Activated effector memory CD4-positive, alpha-beta T cell treated with anti-CD3 and anti-CD28 coated beads, Interleukin-2, amount 50 U/mL, for 16 hours (primary cell): ENCODE results near the gene IL32.
"Not testable (repeated sequence)": the region's sequence is repeated elsewhere in the genome, so short reads cannot be mapped to it uniquely, and the experiment has no call there.

Experiments
- DNase-seq: peaks from one replicate; pipeline ENCODE4 v3.0.0-alpha.2; 2020

IL32 gene

DNA sequence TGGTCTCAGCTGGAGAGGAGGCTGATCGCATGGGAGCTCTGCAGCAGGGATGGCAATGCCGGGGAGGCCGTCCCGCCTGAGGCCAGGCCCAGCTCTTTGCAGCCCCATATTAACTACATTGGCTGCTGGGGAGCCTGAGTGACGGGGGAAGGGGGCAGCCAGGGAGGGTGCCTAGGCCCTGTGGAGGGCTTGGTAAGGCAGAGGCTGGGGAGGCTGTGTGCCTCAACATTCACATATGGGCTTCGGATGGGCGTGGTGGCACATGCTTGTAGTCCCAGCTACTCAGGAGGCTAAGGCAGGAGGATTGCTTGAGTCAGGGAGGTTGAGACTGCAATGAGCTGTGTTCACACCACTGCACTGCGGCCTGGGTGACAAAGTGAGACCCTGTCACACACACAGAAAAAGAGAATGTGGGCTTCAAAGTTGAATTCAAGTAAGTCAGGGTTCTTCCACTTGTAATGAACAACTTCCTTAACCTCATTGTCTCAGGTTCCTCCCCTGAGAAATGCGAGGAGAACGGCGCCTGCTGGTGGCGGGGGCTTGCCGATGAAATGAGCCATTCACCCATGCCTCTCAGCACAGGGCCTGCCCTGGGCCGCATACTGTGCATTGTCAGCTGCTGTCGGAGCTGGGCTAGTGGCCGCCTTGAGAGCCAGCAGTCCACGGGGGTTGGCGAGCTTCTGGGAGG lies 7.3 kb downstream of the IL32 start:
- DNase-seq: not testable (repeated sequence)

DNA sequence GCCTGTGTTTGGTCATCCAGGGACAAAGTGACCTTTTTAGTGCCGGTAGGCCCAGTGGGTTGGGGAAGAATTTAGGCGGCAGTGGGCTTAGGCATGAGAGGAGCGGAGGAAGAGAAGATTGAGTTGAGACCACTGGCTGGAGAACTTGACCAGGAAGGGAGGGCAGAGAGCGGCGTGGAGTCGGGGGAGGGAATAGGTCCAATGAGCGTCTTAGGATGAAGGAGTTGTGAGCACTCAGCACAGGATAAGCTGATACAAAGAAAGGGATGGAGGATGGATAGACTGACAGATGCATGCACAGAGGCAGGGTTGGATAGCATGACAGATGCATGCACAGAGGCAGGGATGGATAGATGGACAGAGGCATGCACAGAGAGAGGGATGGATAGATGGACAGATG lies 8.0 kb downstream of the IL32 start:
- no peak for DNase-seq

DNA sequence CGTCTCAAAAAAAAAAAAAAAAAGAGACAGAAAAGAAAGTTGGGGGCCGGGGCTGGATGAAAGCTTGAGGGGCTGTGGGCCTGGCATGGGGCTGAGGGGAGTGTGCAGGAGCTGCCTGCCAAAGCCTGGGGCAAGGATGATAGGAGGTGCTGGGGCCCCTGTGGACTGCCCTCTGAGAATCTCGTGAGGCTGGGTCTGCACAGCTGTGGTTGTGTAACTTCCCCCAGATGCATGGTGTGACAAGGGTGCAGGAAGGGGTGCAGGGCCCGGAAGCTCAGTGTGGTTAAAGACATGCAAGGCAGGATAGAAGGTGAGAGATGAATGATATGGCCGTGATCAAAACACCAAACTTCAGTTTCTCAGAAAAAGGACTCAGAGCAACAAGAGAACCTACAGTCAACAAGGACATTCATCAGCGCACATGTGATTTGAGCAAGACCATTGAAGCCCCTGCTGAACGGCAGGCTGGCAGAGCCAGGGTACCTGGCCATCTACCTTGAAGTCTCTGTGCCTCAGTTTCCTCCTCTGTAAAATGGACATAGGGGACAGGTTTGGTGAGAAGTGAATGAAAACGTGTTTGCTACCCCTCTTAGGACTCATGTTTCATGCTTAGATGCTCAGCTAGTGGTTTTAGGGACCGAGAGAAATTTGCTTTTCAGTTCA lies 9.6 kb downstream of the IL32 start:
- DNase-seq: peak; percentile 92

DNA sequence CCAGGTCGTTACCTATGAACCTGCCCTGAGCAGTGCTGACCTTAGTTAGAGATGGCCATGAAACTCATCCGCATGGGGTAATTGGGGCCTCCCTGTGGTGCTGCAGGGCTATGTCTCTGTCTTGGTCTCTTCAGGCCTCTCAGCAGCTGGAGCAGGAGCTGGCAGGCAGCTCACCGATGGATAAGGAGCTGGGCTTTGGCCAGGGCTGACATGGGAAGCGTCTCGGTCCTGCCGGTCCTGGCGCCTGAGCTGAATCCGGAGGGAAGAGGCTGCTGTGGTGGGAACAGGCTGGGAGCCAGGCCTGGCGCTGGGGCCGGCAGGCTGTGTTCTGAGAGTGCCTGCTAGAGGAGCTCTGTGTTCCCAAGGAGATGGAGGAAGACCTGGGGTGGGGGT lies 10.1 kb downstream of the IL32 start:
- no peak for DNase-seq

DNA sequence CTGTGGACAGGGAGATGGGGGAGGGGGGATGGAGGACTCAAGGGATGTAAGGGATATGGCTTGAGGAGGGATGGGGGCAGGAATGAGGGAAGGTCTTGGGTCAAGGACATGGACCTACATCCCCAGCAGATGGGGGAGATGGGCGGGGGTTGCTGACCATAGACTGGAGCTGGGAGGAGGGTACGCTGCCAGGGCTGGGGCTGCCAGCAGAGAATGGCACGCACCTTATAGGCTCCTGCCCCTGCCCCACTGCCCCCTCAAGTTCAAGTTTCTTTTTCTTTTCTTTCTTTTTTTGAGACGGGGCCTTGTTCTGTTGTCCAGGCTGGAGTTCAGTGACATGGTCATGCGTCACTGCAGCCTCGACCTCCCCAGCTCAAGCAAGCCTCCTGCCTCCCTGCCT lies 10.5 kb downstream of the IL32 start:
- not testable (repeated sequence) for DNase-seq

DNA sequence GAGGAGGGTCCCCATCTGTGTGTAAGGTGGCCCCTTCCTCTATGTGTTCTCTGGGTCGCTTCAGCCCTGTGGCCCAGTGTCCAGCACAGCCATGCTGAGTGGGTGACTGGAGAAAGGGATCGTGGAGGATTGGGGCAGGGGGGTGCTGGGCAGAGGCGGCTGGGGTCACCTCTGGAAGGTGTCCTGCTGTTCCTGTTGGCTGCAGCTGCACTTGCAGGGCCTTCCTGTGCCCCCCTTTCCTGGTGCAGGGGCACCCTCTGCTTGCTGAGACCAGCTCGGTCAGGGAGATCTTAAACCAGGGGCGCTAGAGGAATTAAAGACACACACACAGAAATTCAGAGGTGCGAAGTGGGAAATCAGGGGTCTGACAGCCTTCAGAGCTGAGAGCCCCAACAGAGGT lies 11.1 kb downstream of the IL32 start:
- DNase-seq: no peak

DNA sequence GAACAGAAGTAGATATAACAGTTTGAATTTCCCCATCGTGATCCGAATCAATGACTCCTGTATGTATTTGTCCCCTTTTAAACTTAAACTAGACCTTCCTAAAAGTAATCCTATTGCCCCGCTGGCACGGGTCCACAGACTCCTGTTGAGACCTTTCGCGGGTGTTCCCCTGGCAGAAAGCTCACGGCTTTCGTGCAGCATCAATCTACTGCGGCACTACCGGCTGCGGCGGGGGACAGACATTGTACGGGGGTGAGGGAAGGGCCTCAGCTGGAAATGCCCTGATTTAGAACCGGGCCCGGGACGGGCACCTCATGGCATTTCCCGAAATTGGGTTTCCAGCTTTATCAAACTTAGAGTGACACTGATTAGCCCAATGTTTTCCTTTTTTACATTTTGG lies 14.6 kb downstream of the IL32 start:
- no peak for DNase-seq

DNA sequence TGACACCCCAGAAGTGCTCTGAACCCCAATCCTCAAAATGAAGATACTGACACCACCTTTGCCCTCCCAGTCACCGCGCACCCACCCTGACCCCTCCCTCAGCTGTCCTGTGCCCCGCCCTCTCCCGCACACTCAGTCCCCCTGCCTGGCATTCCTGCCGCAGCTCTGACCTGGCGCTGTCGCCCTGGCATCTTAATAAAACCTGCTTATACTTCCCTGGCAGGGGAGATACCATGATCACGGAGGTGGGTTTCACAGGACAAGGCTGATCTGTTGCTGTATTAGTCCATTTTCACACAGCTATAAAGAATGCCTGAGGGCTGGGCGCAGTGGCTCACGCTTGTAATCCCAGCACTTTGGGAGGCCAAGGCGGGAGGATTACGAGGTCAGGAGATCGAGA lies 16.5 kb downstream of the IL32 start:
- DNase-seq: not testable (repeated sequence)

DNA sequence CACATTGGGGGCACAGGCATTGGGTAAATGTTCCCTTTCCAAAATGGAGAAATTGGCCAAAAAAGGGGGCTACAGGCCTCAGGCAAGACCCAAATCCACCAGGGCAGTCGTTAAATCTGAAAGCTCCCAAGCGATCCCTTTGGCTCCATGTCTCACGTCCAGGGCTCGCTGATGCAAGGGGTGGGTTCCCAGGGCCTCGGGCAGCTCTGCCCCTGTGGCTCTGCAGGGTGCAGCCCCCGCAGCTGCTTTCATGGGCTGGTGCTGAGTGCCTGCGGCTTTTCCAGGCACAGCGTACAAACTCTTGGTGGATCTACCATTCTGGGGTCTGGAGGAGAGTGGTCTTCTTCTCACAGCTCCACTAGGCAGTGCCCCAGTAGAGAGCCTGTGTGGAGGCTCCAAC lies 18.0 kb downstream of the IL32 start:
- peak; percentile 43 for DNase-seq

DNA sequence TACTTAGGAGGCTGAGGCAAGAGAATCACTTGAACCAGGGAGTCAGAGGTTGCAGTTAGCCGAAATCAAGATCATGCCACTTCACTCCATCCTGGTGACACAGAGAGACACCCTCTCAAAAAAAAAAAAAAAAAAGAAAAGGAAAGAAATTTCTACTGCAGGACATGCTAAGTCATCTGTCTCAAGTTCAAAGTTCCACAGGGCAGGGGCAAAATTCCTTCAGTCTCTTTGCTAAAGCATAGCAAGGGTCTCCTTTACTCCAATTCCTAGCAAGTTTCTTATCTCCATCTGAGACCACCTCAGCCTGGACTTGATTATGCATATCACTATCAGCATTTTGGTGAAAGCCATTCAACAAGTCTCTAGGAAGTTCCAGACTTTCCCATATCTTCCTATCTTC lies 19.1 kb downstream of the IL32 start:
- DNase-seq: no peak

DNA sequence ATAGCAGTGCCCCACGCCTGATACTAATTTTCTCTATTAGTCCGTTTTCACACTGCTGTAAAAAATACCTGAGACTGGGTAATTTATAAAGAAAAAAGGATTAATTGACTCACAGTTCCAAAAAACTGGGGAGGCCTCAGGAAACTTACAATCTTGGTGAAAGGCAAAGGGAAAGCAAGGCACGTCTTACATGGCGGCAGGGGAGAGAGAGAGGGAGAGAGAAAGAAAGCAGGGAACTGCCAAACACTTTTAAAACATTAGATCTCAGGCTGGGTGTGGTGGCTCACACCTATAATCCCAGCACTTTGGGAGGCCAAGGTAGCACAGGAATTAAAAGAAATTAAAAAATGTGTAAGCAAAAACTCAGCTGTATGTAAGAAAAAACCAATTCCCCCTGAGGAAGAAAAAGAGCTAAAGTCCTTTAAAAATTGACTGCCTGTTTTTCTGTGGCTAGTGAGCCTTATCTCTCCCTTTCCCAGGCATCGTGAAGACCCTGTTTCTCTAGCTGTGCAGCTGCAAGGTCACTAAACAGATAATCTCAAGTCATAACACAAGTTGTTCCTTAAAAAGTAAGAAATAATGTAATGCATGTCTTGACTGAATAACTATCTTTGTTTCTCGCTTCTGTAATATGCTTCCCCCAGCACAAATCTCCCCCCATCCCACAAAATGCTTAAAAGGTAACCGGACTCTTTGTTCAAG lies 19.7 kb downstream of the IL32 start:
- DNase-seq: no peak

DNA sequence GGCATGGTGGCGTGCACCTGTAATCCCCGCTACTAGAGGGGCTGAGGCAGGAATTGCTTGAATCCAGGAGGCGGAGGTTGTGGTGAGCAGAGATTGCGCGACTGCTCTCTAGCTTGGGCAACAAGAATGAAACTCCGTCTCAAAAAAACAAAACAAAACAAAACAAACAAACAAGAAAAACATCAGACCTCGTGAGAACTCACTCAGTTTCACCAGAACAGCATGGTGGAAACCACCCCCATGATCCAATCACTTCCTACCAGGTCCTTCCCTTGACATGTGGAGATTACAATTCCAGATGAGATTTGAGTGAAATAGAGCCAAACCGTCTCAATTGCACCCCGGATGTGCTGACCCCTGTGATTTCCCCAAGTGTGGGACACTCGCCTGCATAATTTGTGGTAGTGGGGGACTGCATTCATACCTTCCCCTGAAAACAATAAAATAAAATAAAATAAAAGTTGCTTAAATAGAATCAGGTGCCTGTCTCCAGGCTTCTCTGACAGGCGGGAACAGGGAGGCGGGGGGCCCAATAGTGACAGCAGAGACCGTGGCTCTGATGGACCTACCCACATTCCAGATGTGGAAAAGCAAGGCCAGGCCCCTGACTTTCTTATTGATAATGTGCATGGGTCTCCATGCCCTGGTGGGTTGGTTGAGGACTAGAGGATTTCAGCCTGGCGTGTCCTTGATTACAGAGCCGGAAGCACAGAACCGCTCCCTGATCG lies 20.6 kb downstream of the IL32 start:
- no peak for DNase-seq

DNA sequence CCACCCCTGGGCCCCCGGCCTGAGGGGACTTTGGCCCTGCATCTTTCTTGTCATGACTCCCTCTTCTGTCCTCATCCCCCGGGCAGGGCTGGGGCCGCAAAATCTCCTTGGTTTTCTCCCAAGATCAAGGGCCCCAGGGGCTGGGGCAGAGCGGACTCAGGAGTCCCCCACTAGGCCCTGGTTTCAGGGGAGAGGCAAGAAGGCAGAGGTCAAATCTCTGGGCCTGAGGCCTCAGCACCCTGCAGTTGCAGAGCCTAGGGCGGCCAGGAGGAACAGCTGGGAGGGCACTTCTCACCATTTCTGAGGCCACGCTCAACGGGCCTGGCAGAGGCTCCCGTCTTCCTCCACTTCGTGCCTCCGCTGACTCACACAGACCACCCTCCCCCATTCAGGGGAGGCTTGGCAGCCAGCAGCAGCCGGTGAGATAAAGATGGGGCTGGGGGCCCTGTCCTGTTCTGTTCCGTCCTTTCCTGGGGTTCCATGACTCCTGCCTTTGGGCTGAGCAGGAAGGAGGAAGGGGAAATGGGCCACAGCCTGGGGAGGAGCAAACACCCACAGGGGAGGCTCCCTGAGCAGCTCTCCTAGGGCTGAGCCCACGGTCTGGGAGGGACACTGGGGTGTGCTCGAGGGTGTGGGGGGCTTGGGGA lies 21.3 kb downstream of the IL32 start:
- no peak for DNase-seq

DNA sequence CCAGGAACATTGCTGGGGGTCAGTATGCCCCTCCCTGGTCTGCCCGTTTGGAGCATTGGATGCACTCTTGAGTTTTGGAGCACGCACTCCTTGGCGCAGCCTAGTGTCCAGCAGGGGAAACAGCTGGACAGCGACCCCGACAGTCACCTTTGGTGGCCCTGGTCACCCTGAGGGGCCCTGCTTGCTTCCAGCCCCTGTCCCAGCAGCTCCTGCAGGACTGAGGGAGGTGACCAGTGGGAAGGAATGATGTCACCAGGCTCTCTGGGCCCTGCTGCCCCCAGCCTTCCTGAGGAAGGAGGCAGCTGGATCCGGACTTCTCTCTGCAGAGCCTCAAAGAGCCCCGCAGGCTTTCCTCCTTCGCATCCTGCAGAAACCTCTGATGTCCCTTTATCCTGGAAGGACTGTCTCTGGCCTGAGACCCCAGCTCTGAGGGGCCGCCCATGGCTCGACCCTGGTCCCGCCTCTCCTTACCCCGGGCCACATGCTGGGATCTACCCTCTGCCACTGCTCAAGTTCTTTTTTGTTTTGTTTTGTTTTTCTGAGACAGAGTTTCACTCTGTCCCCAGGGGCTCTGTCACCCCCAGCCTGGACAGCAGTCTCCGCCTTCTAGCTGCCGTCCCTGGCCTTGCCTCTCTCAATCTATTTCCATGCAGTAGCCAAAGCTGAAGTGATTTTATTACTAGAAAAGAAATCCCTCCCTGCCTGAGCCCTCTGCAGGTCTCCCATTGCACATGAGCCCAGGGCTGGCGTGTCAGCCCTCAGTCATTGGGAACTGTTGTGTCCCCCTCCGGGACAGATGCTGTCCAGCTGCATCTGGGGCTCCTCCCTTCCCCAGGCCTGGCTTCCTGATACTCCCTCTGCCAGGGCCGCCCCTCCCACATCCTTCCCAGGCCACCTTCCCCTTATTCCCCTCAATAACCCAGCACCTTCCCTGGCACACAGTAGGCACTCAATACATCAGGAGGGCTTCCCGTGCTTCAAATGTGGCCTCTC lies 22.1 kb downstream of the IL32 start:
- no peak for DNase-seq

DNA sequence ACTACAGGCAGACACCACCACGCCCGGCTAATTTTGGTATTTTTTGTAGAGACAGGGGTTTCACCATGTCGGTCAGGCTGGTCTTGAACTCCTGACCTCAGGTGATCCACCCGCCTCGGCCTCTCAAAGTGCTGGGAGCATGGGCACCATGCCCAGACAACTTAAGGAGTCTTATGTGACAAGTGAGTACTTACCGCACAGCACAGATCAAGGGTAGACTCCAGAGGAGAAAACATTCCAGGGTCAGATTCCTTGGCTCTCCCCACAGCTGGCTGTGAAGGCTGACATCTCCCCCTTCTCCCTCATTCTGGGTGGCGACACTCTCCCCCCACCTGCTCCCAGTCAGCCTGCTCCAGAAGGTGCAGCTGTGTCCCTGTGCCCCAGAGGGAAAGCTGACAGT lies 23.0 kb downstream of the IL32 start:
- no peak for DNase-seq

DNA sequence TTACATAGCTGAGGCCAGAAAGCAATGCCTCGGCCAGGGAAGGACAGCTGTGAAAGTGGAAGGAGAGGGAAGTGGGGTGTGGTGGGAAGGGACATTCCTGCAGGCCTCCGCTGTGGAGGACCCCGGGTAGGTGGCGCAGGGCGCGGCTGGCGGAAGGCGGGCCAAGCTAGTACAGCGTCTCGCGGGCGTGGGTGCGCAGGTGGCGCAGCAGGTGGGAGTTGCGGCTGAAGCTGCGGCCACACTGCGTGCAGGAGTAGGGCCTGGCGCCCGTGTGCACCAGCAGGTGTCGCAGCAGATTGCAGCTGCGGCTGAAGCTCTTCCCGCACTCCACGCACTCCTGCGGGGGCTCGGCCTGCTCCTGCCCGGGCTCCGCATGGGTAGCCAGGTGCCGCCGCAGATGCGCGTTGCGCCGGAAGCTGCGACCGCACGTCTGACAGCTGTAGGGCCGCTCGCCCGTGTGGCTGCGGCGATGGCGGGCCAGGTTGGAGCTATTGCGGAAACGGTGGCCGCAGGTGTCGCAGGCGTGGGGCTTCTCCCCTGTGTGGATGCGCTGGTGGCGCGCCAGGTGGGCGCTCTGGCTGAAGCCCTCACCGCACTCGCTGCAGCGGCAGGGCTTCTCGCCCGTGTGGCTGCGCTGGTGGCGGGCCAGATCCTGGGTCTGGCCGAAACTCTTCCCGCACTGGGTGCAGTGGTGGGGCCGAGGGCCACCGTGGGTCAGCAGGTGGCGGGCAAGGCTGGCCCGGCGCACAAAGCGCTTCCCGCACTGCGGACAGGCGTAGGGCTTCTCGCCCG lies 23.7 kb downstream of the IL32 start:
- no peak for DNase-seq

DNA sequence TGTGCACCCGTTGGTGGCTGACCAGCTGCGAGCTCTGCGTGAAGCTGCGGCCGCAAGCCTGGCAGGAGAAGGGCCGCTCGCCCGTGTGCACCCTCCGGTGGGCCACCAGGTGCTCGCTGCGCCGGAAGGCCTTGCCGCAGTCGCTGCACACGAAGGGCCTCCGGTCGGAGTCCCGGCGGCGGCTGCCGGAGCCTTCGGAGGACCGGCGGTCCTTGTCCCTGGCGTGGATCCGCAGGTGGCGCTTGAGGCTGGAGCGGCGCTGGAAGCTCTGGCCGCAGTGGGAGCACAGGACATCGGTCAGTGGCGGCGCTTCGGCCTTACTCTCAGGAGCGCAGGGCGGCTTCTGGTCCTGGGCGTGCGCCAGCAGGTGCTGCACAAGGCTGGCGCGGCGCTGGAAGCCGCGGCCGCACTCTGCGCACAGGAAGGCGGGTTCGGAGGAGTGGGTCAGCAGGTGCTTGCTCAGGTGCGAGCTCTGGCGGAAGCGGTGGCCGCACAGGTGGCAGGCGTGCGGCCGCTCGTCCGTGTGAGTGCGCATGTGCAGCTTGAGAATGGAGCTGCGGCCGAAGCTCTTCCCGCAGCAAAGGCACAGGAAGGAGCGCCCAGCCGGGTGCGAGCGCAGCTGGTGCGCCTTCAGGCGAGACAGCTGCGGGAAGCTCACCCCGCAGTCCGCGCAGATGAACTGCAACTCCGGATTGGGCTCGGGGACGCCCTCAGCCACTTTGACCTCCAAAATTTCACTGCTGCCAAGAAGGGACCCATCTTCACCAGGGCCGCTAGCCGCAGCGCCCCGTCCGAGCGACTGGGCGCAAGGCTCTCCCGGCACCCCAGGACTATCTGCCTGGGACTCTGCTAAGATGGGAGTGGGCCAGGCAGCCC lies 24.5 kb downstream of the IL32 start:
- no peak for DNase-seq

DNA sequence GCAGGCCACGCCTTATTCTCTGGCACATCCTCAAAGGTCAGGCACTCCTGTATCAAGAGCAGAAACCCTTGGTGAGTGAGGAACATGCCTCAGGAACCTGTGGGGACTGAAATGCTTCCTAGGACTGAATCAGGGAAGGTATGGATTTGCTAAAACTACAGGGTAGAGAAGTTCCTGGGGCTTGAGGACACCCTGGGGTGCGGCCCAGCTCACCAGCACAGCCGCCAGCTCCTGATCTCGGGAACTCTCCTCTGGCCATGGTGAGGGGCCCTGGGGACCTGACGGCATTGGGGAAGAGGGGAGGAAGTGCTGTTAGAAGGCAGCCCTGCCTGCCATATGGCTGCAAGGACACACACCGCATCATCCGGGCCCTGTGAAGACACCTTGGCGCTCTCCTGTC lies 26.1 kb downstream of the IL32 start:
- DNase-seq: no peak

DNA sequence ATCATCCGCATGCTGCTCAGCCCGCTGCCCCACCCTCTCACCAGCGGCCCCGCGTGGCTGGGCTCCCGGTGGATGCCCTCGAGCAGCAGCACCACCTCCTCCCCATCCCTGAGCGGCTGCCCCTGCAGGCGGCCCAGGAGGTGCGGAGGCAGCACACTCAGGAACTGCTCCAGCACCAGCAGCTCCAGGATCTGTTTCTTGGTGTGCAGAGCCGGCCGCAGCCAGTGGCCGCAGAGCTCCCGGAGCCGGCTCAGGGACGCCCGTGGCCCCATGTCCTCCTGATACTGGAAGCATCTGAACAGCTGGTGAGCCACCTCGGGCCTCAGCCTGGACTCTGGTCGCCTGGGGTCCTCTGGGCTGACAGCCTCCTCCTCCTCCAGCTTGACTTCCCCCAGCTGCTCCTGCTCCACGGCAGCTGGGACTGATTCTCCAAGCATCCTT lies 27.1 kb downstream of the IL32 start:
- DNase-seq: no peak
